GM10266 (cell line): ENCODE data around the gene ZNF141.
"Not testable (repeated sequence)": the region's sequence is repeated elsewhere in the genome, so short reads cannot be mapped to it uniquely, and the experiment has no call there.

ENCODE experiments used
- DNase-seq: peaks from one replicate; pipeline ENCODE4 v3.0.0; 2012; ENCODE audit errors: extremely low spot score
- TF ChIP-seq, protein P1 (sequence below): IDR thresholded peaks from 2 replicates; pipeline ENCODE4 v1.5.1; 2012; ENCODE audit warnings: mild to moderate bottlenecking, low read depth; ENCODE audit not compliant: control insufficient read depth, insufficient read depth; ENCODE audit errors: missing control alignments

The ZNF141 gene

DNA sequence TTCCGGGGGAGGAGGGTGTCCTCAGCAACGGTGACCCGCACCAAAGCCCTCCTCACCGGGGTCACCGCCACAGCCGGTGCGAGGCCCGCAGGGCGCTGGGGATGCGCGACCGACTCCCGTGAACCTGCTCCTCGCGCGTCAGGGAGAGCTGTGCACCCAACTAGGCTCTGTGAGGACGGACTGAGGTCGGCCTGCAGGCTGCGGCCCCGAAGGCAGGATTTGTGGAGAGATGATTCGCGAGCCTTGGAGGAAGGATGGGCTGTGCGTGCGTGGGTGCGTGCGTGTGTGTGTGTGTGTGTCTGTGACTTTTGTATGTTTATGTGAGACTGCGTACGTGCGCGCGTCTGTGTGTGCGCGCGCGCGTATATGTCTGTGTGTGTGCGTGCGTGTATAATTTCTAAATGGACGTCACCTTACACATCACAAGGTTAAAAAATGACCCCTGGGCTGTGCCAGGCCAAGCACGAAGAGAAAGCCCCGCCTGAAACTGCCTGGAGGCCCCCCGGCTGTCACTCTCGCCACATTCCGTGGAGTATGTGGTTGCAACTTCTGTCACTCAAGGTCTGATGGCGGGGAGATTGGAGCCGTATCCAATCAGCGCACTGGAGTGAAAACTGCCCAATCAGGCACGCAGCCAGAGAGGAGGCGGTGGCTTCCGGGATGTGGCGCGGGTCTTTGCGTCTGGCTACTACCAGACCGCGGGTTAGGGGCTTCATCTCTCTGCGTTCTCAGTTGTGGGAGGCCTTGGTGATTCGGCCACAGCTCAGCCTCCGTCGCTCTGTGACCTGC lies at the start of gene ZNF141:
ZNF141 (plus strand) TSS at position 672 of the 789 bp plus-strand sequence. CDS start 170 bp downstream, outside the sequence.
- TF ChIP-seq, protein P1, sequence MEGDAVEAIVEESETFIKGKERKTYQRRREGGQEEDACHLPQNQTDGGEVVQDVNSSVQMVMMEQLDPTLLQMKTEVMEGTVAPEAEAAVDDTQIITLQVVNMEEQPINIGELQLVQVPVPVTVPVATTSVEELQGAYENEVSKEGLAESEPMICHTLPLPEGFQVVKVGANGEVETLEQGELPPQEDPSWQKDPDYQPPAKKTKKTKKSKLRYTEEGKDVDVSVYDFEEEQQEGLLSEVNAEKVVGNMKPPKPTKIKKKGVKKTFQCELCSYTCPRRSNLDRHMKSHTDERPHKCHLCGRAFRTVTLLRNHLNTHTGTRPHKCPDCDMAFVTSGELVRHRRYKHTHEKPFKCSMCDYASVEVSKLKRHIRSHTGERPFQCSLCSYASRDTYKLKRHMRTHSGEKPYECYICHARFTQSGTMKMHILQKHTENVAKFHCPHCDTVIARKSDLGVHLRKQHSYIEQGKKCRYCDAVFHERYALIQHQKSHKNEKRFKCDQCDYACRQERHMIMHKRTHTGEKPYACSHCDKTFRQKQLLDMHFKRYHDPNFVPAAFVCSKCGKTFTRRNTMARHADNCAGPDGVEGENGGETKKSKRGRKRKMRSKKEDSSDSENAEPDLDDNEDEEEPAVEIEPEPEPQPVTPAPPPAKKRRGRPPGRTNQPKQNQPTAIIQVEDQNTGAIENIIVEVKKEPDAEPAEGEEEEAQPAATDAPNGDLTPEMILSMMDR = no peak
- peak; percentile 99 for DNase-seq

DNA sequence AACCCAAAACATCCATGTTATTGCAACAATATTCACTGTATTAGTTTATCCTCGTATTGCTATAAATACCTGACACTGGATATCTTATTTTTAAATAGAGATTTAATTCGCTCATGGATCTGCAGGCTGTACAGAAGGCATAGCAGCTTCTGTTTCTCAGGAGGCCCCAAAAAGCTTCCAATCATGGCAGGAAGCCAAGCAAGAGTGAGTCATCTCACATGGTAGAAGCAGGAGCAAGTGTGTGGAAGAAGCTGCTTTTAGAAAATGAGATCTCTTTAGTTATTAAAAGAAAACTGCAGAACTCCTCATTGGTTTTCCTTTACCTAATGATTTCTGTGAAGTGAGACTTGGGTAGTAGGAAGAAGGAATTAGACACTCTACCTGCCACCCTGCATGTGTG lies 48.7 kb upstream of the ZNF141 start:
- TF ChIP-seq, protein P1 = no peak
- DNase-seq = no peak

DNA sequence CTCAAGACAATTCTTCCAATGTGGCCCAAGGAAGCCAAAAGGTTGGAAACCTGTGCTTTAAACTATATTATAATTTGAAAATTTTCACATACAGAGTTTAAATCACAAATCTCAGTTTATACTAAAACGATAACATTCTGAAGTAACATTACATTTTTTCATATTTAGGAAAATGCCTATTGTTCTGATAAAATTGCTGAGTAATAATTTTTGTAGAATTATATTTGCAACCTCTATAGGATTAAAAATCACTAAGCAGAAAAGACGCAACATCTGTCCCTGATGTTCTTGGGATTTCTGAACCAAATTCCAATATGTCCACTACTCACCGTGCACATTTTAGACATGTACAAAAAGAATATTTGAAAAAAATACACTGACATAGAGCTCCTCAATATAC lies 42.9 kb upstream of the ZNF141 start:
- TF ChIP-seq, protein P1 = no peak

DNA sequence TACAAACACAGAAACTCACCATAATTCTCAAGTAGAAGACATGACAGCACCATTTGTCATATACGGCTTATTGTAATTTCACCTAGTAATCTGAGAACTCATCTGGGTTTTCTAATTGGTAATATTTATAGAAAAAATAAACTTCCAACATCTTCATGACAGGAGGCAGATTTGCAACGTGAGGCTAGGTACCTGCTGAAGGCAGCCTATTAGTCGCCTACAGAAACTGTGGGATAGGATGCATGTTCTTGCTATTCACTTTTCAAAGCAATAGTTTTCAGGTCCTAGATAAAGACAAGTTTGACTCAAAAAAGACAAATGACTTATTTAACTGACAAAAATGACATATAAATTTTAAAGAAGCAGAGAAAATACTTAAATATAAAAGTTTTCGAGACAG lies 35.2 kb upstream of the ZNF141 start:
- TF ChIP-seq, protein P1 = no peak
- DNase-seq = no peak

More for the DNA sequence above, 42.9 kb upstream of the ZNF141 start:
- no peak for DNase-seq

DNA sequence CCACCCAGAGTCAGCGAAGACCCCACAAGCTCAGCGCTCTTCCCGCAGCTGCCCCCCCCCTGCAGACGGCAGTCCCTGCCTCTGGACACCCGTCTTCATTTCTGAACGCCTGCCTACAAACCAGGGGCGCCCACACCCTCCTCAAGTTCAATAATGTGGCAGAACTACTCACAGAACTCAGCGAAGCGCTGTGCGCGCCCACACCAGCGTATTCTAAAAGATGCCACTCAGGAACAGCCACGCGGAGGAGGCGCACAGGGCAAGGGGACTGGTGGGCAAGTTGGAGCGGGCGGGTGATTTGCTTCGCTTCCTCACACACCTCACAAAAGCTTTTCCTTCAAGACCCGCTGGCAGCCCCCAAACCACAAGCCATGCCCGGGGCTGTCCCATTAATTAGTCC lies 33.1 kb upstream of the ZNF141 start:
- DNase-seq = not testable (repeated sequence)

DNA sequence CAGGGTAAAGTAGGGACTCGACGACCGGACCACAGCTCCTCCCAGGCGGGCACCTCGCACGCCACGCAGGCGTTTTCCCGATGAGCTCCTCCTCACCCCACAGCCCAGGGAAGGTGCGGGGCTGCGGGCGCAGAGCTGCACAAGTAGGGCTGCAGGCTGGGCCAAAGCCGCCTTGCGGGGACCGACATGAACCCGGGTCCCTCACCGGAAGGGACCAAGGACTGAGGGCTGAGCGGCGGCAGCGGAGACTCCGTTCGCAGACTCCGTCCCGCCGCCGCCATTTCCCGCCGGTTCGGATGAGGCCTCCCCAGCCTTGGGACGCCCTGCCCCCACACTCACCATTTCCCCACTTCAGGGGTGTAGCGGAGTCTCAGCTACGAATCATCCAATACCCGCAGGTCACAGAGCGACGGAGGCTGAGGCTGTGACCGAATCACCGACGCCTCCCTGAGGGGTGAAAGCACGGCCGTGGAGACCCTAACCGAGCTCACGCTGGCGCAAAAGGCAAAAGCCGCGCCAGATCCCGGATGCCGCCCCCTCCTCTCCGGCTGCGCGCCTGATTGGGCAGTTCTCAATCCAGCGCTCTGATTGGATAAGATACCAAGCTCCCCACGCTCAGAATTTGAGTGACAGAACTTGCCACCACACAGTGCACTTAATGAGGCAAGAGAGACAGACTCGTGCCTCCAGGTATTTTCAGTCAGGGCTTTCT lies 32.5 kb upstream of the ZNF141 start, which contains the start of gene ZNF732:
ZNF732 (minus strand) TSS at position 506 of the 712 bp plus-strand sequence; CDS start at position 342, 164 bp downstream.
- DNase-seq = no peak
- TF ChIP-seq, protein P1 = no peak

DNA sequence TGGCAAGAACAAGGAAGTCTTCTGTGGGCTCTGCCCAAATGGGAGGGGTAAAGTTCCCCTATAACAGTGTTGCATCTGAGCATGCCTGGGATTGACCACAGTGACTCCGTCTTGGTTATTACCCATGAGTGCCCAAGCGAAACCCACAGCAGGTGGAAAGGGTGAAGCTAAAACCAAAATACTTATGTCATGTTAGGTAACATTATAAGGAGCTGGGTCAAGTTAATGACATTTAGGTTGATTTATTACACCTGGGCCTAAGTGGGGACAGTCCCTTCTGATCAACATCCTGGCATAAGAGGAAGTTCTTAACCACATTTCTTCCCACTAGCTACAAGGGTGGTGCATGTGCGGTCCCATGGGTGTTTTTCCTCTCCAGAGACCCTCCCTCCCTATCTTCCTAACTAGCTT lies 31.1 kb upstream of the ZNF141 start:
- DNase-seq = peak; percentile 24
- TF ChIP-seq, protein P1 = no peak
